RKO (cell line): ENCODE measurements around the gene VWA5B1.
A peak's percentile ranks its signal among the peaks of the same experiment; 100 is the strongest.

Source experiments
- DNase-seq: peaks from one replicate; pipeline ENCODE4 v3.0.0-alpha.2; 2016; ENCODE audit warnings: low spot score

Gene VWA5B1

DNA sequence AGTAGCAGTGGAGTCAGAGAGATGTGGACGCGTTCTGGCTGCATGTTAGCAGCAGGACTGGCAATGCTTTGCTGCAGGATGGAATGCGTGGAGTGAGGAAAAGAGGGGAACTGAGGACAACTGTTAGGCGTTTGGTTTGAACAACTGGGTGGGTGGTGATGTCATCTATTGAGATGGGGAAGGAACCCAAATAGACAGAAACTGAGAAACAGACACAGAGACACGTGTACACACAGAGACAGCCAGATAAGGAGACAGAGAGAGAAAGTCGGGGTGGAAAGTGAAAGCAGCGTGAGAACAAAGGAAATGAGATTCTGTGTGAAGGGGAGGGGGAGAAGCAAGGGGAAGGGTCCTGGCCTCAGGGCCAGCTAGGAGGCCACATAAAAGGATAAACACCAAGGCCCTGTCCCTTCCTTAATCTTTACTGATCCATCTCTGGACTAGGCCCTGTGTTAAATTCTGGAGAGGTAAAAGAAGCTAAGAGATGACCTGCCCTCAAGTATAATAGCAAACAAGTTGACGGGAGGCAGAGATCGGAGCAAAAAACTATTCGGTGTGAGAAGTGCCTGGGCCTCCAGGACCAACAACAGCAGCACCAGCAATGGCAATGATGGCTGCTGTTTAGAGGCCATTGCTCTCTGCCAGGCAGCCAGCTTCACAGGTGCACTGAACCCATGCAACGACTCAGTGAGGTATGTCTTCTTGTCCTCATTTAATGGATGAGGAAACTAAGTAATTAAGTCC, 31.6 kb downstream of the VWA5B1 start:
- no peak for DNase-seq

DNA sequence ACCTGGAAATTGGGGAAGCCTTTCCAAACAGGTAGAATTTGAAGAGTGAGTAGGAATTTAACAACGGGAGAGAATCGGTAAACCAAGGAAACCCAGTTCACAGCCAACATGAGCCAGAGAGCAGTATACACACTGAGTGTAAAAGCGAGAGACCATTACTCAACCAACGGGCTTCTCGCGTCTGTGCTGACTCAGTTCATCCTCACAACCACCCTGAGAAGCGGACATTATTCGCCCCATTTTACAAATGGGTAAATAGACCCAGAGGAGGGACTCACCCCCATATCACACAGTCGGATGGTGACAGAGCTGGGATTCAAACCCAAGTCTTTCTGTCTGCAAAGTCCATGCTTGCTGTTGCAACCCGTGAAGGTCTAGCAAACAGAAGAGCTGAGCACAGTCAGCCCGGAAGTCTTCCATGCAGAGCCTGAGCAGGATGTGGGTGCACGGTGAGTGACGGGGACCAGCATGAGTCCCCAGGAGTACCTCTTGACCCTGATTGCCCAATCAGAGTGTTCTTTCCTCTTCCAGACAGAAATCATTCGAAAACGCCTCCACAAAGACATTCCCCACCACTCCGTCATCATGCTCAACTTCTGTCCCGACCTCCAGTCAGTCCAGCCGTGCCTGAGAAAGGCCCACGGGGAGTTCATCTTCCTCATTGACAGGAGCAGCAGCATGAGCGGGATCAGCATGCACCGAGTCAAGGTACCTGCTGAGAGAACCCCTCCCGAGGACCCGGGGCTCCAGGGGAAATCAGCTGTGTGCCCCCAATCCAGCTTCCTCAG, 32.3 kb downstream of the VWA5B1 start:
- DNase-seq, result peak; percentile 91

DNA sequence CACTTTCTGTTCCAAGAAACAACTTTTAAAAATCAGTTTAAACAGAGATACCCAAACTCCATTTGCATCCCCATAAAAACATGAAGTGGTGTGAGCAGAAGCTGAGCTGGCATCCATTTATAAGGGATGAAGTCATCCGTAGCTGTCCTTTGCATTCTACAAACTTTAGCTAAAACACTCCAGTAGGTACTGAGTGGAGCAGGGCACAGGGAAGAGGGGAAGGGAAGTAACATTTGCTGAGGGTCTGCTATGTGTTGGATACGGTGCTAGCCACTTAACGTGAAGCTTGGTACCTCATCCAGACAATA, 32.9 kb downstream of the VWA5B1 start:
- DNase-seq, result peak; percentile 55

DNA sequence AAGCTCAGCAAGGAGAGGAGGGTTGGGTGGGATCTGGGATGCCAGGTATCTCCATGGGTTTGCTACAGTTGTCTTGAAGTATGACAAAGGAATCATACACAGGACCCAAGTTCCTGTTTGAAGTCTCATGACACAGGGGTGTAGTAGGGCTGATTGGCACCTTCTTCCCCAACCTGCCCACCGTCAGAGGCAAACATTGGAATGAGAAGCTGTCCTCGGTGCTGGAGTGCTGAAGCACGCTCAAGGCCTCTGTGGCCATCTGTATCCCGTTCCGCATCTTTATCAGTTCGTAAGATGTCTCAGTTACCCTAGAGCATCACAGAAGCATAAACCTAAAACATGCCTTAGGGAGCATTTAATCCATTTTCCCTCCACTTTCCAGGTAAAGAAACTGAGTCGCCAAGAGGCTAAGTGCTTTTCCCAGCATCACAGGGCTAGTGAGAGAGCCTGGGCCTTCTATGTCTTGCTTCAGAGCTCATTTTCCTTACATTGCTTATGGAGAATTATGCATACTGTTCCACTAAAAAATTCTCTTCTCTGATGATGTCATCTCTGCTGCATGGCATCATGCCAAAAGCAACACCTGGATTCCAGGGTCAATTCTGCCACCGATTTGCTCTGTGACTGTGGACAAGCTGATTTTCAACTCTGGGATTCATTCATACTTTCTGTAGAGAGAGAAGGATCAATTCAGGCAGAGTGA, 34.2 kb downstream of the VWA5B1 start:
- no peak for DNase-seq

DNA sequence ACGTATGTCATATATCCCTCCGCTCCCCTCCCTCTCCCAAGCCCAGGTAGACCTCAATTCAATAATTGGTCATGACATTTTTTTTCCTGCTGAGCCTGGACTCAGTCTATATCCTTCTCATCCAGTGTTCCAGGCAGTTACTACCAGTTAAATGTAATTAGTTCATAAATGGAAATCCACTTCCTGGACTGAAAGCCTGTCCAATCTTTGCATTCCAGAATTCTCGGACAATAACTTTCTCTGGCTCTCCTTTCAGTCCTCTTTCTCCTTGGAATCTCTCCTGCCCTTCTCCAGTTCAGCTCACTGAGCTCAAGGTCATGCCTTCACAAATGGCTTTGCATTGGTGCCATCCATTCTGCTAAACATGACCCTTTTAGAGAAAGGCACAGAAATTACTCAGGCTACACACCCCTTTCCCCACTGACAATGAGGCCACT, 34.8 kb downstream of the VWA5B1 start:
- DNase-seq, result no peak

DNA sequence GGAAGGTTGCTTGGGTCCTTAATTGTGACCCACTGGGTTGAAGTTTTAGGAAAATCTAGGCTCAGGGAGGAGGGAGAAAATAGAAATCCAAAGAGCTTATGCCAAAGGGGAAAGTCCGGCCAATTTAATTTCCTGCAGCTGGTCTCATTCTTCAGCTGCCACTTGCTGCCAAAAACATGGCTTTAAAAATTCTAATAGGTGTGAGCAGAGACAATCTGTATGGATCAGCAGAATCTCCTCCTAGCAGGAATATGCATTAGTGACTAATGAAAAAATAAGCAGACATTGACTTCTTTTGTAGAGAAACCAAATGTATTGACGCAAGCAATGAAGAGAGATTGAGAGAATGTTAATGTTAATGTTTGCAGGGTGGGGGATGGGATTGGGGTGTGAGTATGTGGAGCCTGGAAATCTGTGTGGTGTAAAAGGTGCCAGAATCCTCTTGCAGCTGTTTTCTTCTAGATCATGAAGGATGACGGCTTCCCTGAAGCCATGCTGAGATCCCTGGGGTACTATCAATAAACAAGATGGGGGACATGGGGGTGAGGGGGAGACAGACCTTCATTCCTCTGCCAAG, 35.3 kb downstream of the VWA5B1 start:
- DNase-seq, result no peak

DNA sequence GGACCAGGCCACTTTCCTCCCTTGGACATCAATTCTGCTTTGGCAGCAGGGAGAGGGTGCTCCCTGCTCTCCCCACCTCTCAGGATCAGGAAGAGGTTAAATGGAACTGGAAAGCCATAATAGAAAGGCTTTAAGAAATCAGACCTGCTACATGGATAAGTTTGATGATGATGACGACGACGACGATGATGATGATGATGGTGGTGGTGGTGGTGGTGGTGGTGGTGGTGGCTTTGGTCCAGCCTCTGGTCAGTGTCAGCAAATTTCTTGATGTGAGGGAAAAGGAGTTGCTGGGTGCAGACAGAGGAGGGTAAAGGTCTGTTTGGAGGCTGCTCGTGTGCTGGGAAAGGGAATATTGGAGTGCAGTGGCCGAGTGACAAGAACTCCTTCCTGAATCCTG, 36.8 kb downstream of the VWA5B1 start:
- no peak for DNase-seq

DNA sequence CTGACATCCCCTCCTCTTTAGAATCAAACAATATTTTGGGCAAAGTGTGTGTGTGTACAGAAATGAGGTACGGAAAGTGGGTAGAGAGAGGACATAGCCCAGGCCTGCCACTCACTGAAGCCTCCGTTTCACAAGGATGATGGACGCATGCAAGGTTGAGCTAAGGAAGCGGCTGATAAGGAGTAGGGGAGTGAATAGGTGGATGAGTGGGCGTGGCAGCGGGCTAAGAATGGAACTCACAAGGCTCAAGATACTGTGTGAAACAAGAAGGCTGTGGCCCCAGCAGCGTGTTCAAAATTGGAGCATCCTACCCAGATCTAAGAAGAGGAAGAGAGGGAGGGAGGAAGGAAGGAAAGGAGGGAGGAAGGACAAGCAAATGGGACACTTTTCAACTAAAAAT, 37.5 kb downstream of the VWA5B1 start:
- no peak for DNase-seq

DNA sequence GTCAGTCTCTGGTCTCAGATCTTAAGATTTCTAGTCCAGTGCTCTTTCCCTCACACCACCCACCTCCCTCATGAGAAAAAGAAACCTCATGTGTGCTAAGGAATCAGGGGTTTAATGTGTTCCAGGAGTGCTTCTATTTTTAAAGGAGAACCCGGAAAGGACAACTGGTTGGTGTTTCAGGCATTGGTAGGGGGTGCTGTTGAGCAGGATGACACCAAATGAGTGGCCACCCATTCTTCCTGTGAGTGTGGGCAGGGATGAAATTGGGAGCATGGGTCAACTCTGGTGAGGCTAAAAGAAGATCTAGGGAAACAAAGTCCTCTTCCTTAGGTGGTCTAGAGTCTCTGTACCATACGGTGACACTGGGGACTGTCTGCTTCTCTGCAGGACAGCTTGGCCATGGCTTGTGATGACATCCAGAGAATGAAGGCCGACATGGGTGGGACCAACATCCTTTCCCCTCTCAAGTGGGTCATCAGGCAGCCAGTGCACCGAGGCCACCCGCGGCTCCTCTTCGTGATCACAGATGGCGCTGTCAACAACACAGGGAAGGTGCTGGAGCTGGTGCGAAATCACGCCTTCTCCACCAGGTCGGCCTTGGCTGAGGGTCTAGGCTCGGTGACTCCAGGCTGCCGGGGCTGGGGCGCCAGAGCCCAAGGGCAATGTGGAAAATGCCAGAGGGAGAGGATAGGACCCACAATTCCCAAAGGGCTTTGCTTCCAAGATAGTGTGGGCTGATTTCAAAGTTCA, 39.3 kb downstream of the VWA5B1 start:
- DNase-seq, result no peak

DNA sequence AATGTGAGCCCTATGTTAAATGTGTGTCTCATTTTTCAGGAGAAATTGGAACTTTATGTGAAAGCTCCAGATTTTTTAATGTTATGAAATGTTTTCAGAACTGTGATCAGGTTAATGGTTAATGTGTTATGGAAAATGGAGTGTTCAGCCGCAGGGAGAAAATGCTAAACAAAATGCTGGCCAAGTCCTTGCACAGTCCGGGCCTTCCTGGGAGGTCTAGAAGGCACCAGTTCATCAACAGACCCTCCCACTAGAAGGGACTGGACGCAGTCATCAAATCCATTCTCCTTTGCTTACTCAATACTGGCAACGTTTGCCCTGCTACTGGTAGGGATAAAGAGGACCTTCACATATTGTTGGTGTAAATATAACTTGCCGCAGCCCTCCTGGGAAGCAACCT, 43.4 kb downstream of the VWA5B1 start:
- DNase-seq, result no peak

DNA sequence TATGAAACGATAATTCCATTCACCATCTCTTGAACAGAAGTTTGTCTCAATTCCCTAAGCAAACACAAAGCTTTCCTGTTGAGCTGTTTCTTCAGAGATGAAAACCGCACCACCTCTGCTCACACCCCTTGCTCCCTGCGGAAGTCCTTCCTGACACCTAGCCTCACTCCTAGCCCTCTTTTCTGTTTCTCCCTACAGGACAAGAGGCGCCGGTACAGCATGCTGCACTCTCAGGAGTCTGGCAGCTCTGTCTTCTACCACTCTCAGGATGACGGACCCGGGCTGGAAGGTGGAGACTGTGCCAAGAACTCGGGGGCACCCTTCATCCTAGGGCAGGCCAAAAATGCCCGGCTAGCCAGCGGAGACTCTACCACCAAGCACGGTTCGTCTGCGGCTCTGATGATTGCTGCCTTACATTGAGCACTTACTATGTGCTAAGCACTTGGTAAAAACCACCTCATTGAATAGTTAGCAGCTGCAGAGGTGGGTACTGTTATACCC, 45.5 kb downstream of the VWA5B1 start:
- DNase-seq, result no peak

DNA sequence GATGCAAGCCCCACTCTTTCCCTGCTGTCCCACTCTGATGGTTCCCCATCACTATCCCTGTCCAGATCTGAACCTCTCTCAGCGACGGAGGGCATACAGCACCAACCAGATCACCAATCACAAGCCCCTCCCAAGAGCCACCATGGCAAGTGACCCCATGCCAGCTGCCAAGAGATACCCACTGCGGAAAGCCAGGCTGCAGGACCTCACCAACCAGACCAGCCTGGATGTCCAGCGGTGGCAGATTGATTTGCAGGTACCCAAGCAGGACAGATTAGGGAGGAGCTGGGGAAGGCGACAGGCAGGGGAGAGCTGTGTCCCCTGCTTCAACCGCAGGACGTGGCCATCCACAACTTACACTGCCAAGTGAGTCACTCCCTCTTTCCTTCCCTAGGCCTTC, 46.9 kb downstream of the VWA5B1 start:
- no peak for DNase-seq

DNA sequence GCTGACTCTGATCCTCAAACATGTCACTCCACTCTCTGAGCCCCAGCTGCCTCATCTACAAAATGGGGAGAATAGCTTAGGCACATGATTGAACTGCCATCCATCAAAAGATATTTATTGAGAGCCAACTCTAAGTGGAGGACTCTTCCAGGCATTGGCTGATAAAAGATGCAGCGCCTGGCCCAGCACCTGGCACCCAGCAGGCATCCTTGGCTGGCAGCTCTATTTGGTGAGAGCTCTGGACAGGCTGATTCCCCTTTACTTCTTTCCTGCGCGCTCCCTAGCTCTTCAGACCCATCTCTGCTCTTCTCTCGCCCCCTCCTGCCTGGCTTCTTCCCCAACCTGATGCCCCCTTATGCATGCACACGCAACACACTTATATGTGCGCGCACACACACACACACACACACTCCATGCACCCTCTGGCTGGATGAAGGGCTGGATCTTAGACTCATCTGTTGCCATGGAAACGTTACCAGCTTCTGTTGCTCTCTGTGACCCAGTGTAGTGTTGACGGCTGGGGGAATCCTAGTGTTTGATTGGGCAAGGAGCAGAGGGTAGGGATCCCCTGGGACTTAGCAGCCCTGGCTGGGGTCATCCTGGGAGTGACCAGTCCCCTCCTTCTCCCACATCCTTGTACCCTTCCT, 49.3 kb downstream of the VWA5B1 start:
- no peak for DNase-seq

DNA sequence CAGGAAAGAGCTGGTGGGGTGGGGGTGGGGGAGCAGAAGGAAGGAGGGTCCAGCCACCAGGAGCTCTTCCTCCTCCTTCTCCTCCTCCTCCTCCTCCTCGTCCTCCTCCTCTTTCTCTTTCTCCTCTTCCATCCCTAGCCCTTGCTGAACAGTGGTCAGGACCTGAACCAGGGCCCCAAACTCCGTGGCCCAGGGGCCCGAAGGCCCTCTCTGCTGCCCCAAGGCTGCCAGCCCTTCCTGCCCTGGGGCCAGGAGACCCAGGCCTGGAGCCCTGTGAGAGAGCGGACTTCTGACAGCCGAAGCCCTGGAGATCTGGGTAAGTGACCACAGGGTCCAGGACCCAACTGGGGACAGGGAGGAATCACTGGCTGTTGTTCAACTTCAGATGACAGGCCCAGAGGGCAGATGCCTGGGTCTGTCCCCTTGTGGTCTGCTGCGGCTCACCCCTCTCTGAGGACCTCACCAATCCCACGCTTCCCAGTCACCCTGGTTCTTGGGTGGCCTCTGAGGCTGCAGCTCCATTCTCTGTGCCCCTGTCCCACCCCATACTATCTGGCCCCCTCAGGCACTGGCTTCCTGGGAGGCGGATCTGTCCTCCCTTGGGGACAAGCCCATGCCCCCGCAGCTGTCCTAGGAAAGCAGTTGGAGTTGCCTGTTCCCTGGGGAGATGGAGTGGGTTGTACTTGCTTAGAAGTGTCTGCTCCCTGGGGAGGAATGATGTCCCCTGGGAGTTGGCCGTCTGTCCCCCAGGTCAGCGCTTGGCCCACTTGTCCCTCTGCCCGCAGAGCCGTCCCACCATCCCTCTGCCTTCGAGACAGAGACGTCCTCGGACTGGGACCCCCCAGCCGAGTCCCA, 51.8 kb downstream of the VWA5B1 start:
- no peak for DNase-seq

DNA sequence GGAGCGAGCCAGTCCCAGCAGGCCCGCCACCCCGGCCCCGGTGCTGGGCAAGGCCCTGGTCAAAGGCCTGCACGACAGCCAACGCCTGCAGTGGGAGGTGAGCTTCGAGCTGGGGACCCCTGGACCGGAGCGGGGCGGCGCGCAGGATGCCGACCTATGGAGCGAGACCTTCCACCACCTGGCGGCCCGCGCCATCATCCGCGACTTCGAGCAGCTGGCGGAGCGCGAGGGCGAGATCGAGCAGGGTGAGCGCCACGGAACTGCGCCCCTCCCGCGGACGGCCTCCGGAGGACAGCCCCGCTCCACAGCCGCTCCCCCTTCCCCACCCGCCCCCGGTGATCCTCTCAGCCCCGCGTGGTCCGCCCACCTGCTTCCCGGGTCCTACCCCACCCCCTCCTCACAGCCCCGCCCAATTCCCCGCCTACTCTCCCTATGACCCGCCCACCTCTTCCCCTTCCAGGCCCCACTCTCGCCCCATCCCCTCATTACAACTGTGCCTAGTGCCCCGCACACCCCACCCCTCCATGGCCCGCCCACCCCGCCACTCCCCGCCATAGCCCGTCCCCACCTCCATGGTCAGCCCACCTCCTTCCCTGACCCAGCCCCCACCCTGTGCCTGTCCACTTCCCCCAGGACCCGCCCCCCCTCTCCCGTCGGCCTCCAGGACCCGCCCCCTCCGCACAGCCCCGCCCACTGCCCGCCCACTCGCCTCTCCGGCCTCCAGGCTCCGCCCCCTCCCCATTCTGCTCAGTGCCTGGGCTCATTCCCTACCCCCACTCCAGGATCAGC, 52.7 kb downstream of the VWA5B1 start:
- no peak for DNase-seq

DNA sequence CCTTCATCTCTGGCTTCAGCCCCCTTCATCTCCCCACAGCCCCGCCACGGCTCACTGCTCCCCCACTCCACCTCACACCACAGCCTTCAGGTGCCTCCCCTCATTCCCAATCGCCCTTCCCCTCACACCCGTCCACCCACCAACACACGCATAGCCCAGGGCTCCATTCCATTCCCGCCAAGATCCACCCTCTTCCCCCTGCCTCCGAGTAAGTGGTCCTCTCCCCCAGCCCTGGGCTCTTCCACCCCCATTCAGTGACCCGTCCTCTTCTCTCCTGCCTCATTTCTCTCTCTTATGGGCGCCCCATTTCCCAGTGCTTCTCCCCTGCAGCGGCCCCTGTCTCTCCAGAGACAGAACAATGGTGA, 53.2 kb downstream of the VWA5B1 start:
- DNase-seq, result no peak

DNA sequence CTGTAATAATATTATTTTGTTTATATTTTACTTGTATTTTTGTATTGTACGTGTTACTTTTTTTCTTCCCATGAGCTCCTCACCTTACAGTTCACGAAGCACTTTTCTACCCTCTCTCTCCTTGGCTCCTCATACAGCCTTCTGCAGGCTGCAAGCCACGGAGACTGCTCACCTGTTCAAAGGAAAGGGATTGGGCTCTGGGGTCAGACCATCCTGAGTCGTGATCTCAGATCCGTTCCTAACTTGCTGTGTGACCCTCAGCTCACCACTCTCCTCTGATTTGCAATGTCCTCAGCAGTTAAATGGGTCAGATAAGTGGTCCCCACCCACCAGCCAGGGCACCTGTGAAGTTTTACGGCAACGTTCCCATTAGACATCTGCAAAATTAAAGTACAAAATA, 54.1 kb downstream of the VWA5B1 start:
- DNase-seq, result no peak

DNA sequence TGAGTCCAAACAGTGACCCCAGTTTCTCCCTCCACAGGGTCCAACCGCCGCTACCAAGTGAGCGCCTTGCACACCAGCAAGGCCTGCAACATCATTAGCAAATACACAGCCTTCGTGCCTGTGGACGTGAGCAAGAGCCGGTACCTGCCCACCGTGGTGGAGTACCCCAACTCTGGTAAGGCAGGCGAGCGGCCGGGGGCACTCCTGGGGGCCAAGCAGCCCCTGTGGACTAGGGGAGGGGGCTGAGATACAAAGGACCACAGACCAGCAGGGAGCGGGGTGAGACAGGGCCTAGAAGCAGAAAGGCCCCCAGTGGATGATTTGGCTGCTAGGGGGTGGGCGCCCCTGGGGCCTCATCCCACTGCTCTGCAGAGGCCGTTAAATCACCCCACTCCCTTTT, 54.7 kb downstream of the VWA5B1 start:
- no peak for DNase-seq

DNA sequence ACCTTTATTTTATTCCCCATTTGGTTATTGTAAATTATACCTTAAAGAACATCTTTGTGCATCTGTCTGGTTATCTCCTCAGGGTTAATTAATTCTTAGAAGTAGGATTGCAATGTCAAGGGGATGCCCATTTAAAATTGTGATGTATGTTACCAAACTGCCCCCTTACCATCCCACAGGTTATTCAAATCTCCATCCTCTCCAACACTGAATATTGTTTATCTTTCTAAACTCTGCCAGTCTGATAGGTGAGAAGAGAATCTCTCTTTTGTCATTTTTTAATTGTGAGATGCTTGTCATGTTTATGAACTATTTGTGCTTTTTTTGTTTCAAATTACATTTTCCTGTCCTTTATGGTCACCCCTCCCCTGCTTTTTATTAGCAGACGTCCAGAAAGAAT, 55.8 kb downstream of the VWA5B1 start:
- no peak for DNase-seq

DNA sequence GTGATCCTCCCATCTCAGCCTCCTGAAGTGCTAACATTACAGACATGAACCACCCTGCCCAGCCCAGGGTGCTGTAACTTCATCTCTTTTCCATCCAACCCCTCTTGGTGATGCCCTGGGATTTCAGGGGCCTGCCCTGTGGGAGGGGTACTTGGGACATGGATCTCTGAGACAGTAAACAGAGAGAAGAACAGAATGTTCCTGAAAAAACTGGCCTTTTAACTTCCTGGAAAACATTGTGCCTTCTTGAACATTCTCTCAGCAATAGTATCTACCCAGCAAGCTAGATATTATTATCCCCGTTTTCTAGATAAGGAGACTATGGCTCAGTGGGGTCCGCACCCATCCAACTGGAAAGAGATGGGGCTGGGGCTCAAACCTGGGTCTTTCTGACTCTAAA, 57.0 kb downstream of the VWA5B1 start:
- no peak for DNase-seq
